Measurements from ENCODE around the gene RCOR2.
A peak's percentile ranks its signal among the peaks of the same experiment; 100 is the strongest.

DNA sequence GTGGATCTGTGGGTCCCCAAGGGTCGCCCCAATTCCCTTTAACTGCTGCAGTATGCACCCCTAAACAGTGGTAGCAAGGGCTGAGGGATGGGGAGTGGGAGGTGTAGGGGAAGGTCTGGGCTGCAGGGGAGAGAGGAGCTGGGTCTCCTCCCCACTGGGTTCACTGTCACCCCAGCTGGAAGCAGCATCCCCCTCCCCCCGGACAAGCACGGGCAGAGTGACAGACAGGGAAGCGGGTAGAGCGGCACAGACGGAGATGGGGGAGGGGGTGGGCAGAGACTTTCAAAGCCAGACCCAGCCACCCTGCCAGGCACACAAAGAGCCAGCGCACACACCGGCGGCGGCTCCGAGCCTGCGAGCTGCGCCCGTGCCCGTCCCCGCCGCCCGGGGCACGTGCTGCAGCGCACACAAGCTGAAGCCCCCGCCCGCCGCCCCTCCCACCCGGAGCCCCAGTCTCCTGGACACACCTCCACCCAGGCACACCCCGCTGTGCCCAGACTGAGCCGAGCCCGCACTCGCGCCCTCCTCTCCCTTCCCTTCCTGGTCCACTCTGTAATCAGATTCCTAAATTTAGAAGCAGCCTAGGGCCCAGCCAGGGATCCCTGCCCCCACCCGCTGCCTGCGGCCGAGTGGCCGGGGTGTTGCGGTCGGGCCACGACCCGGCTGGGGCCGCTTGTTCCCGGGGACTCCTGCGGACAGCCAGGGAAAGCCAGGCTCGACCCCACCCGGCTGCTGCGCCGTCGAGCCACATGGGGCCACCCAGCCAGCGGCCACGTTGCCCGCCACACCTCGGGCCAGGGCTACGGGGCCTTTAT lies 935 bp upstream of the RCOR2 start:
- TF ChIP-seq, protein P1, sequence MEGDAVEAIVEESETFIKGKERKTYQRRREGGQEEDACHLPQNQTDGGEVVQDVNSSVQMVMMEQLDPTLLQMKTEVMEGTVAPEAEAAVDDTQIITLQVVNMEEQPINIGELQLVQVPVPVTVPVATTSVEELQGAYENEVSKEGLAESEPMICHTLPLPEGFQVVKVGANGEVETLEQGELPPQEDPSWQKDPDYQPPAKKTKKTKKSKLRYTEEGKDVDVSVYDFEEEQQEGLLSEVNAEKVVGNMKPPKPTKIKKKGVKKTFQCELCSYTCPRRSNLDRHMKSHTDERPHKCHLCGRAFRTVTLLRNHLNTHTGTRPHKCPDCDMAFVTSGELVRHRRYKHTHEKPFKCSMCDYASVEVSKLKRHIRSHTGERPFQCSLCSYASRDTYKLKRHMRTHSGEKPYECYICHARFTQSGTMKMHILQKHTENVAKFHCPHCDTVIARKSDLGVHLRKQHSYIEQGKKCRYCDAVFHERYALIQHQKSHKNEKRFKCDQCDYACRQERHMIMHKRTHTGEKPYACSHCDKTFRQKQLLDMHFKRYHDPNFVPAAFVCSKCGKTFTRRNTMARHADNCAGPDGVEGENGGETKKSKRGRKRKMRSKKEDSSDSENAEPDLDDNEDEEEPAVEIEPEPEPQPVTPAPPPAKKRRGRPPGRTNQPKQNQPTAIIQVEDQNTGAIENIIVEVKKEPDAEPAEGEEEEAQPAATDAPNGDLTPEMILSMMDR (IDR thresholded peaks at IDR 0.05) = peak in 1 of 6 experiments; percentile 9
- TF ChIP-seq POLR2A (IDR thresholded peaks at IDR 0.05) = peak in 1 of 2 donors; percentile 55

Measured in adrenal gland (tissue), 5 donors.